SK-N-SH (cell line): ENCODE measurements around the gene CHST6. TPM values are rescaled to one million over a fixed set of nuclear protein-coding genes. Genes with fewer than 3 reads are reported as not detected.

Experiments used
- CTCF ChIA-PET: fragments of 300-600, 350-600 bp; formaldehyde crosslinking; extraction: SDS; loops from one replicate; lab custom pipeline; 2021; lab: Yijun Ruan, JAX
- POLR2A ChIA-PET: fragments of 350-600 bp; sonication (Branson Sonifier 250); formaldehyde crosslinking; extraction: SDS; loops from one replicate; lab custom pipeline; 2020; ENCODE audit warnings: antibody characterized with exemption, inconsistent platforms; lab: Yijun Ruan, JAX
- DNase-seq: peaks from one replicate; pipeline ENCODE4 v3.0.0; 2012
- H2AFZ ChIP-seq: fragments of 200-600 bp; sonication (generic); 2 replicates; pipeline ENCODE4 v1.8.1; 2016; ENCODE audit warnings: antibody characterized with exemption, mild to moderate bottlenecking, low read depth
- H3F3A ChIP-seq: fragments of 200-600 bp; sonication (generic); replicated peaks from 2 replicates; pipeline ENCODE3; 2016; ENCODE audit warnings: antibody characterized with exemption, mild to moderate bottlenecking; ENCODE audit not compliant: insufficient read depth
- H3K27ac ChIP-seq, 2 experiments: fragments of 200-500 bp in 1 of 2; fragments of 200-600 bp in 1 of 2; sonication (Bioruptor generic) in 1 of 2; sonication (generic), shearing (Covaris generic) in 1 of 2; 2 replicates each; pipeline versions ENCODE4 v1.5.1 to v1.6.1; 2014 to 2016; ENCODE audit warnings: low read depth in 2 of 2, inconsistent platforms in 1 of 2, low read length in 1 of 2, mild to moderate bottlenecking in 1 of 2, mixed read lengths in 1 of 2
- H3K27me3 ChIP-seq: fragments of 200-600 bp; sonication (generic), shearing (Covaris generic); 2 replicates; pipeline ENCODE4 v1.6.1; 2016; ENCODE audit warnings: mixed run types; ENCODE audit not compliant: insufficient read depth
- H3K36me3 ChIP-seq, 2 experiments: fragments of 200-500 bp in 1 of 2; fragments of 200-600 bp in 1 of 2; sonication (Bioruptor generic) in 1 of 2; sonication (generic) in 1 of 2; replicated peaks in 1 of 2; 2 replicates each; pipeline versions ENCODE3 to v1.5.1; 2014 to 2016; ENCODE audit warnings: low read length in 1 of 2, mild to moderate bottlenecking in 1 of 2; ENCODE audit not compliant: insufficient read depth in 2 of 2, control insufficient read depth in 1 of 2
- H3K4me1 ChIP-seq, 2 experiments: fragments of 200-500 bp in 1 of 2; fragments of 200-600 bp in 1 of 2; sonication (Bioruptor generic) in 1 of 2; sonication (generic), shearing (Covaris generic) in 1 of 2; 2 replicates each; pipeline versions ENCODE4 v1.5.1 to v1.6.1; 2014 to 2016; ENCODE audit warnings: low read depth in 1 of 2, low read length in 1 of 2, mixed run types in 1 of 2; ENCODE audit not compliant: insufficient read depth in 2 of 2, control insufficient read depth in 1 of 2
- H3K4me2 ChIP-seq: fragments of 200-600 bp; sonication (generic), shearing (Covaris generic); 2 replicates; pipeline ENCODE4 v1.6.1; 2017; ENCODE audit warnings: mixed run types
- H3K4me3 ChIP-seq, 2 experiments: fragments of 200-500 bp in 1 of 2; fragments of 200-600 bp in 1 of 2; sonication (Bioruptor generic) in 1 of 2; sonication (generic), shearing (Covaris generic) in 1 of 2; 2 replicates each; pipeline versions ENCODE4 v1.5.1 to v1.8.1; 2014 to 2016; ENCODE audit warnings: low read depth in 2 of 2, inconsistent platforms in 1 of 2, low read length in 1 of 2, mild to moderate bottlenecking in 1 of 2, mixed read lengths in 1 of 2, moderate library complexity in 1 of 2
- H3K79me2 ChIP-seq: fragments of 200-600 bp; sonication (generic); 2 replicates; pipeline ENCODE4 v1.8.1; 2017; ENCODE audit warnings: mild to moderate bottlenecking; ENCODE audit not compliant: insufficient read depth
- H3K9ac ChIP-seq: fragments of 200-600 bp; sonication (generic); 2 replicates; pipeline ENCODE4 v1.6.1; 2017; ENCODE audit warnings: mixed run types
- H3K9me2 ChIP-seq: fragments of 200-600 bp; sonication (generic); 2 replicates; pipeline ENCODE4 v1.6.1; 2017; ENCODE audit warnings: mixed run types
- H3K9me3 ChIP-seq: fragments of 200-600 bp; sonication (generic); 2 replicates; pipeline ENCODE4 v1.6.1; 2017; ENCODE audit warnings: mixed run types, mild to moderate bottlenecking, moderate library complexity
- H4K20me1 ChIP-seq: fragments of 200-600 bp; sonication (generic); 2 replicates; pipeline ENCODE4 v1.6.1; 2017; ENCODE audit warnings: mild to moderate bottlenecking, mixed run types; ENCODE audit not compliant: insufficient read depth
- ELF1 ChIP-seq: IDR thresholded peaks from 2 replicates; pipeline ENCODE4 v1.4.0; 2012
- EP300 ChIP-seq, 2 experiments: IDR thresholded peaks; 2 replicates each; pipeline versions ENCODE4 v1.4.0 to v1.6.1; 2012; ENCODE audit warnings: borderline replicate concordance in 1 of 2, low read depth in 1 of 2, low read length in 1 of 2
- FOSL2 ChIP-seq: IDR thresholded peaks from 2 replicates; pipeline ENCODE4 v1.4.0; 2012; ENCODE audit warnings: low read depth, mild to moderate bottlenecking, moderate library complexity, borderline replicate concordance
- FOXJ3 ChIP-seq: sonication (generic); formaldehyde crosslinking; IDR thresholded peaks from 2 replicates; pipeline ENCODE4 v1.5.1; 2020; ENCODE audit warnings: mild to moderate bottlenecking, missing genetic modification reagents
- FOXM1 ChIP-seq: IDR thresholded peaks from 2 replicates; pipeline ENCODE4 v1.4.0; 2012; ENCODE audit warnings: low read depth, mild to moderate bottlenecking
- JUND ChIP-seq: IDR thresholded peaks from 2 replicates; pipeline ENCODE4 v1.4.0; 2012
- MAX ChIP-seq: IDR thresholded peaks from 2 replicates; pipeline ENCODE4 v1.4.0; 2012; ENCODE audit warnings: low read depth
- MEF2A ChIP-seq: IDR thresholded peaks from 2 replicates; pipeline ENCODE4 v1.4.0; 2012; ENCODE audit warnings: low read depth, borderline replicate concordance
- MXI1 ChIP-seq: IDR thresholded peaks from 2 replicates; pipeline ENCODE4 v1.6.1; 2012; ENCODE audit warnings: mild to moderate bottlenecking, low read depth, low read length, improper control_type of control experiment
- NFIC ChIP-seq: IDR thresholded peaks from 2 replicates; pipeline ENCODE4 v1.4.0; 2012; ENCODE audit warnings: borderline replicate concordance
- RCOR1 ChIP-seq: fragments of 150-350 bp; IDR thresholded peaks from 2 replicates; pipeline ENCODE4 v1.6.1; 2017; ENCODE audit warnings: antibody characterized with exemption, low read length
- RFX5 ChIP-seq: IDR thresholded peaks from 2 replicates; pipeline ENCODE4 v1.6.1; 2012; ENCODE audit warnings: mild to moderate bottlenecking, improper control_type of control experiment, low read length
- SMC3 ChIP-seq: IDR thresholded peaks from 2 replicates; pipeline ENCODE4 v1.6.1; 2012; ENCODE audit warnings: low read depth, low read length, improper control_type of control experiment
- TCF12 ChIP-seq: IDR thresholded peaks from 2 replicates; pipeline ENCODE4 v1.4.0; 2012
- TEAD4 ChIP-seq: IDR thresholded peaks from 2 replicates; pipeline ENCODE4 v1.4.0; 2012; ENCODE audit warnings: mild to moderate bottlenecking, borderline replicate concordance; ENCODE audit not compliant: insufficient read depth
- YY1 ChIP-seq: IDR thresholded peaks from 2 replicates; pipeline ENCODE4 v1.4.0; 2012; ENCODE audit warnings: low read depth, mild to moderate bottlenecking
- ZBTB33 ChIP-seq: IDR thresholded peaks from 2 replicates; pipeline ENCODE4 v1.4.0; 2012; ENCODE audit warnings: low read depth, borderline replicate concordance
- WGBS: methylation state at CpG from one replicate; pipeline ENCODE4 v1.1.6; 2017; ENCODE audit warnings: low lambda C conversion rate; 5-methylcytosine and 5-hydroxymethylcytosine counted together
- polyA plus RNA-seq, 3 experiments: library from polyadenylated mRNA; depleted of rRNA; stranded (reverse); fragments of >200 nt; gene quantifications; 2 replicates each; pipeline ENCODE4 v1.2.3, GENCODE V29; 2012
- TF ChIP-seq, protein P1 (sequence below): fragments of 150-350 bp; IDR thresholded peaks from 2 replicates; pipeline ENCODE4 v1.6.1; 2016; ENCODE audit warnings: mild to moderate bottlenecking, low read depth, low read length
- TF ChIP-seq, protein P2 (sequence below): fragments of 150-350 bp; IDR thresholded peaks from 2 replicates; pipeline ENCODE4 v1.6.1; 2017; ENCODE audit warnings: antibody characterized with exemption, low read length, low read depth, borderline replicate concordance
- TF ChIP-seq, protein P3 (sequence below): IDR thresholded peaks from 2 replicates; pipeline ENCODE4 v1.4.0; 2012; ENCODE audit warnings: low read depth, borderline replicate concordance

The CHST6 gene
- polyA plus RNA-seq, 1 of the 3 experiments (the other 2 are of a cell fraction) = 0.30 TPM

DNA sequence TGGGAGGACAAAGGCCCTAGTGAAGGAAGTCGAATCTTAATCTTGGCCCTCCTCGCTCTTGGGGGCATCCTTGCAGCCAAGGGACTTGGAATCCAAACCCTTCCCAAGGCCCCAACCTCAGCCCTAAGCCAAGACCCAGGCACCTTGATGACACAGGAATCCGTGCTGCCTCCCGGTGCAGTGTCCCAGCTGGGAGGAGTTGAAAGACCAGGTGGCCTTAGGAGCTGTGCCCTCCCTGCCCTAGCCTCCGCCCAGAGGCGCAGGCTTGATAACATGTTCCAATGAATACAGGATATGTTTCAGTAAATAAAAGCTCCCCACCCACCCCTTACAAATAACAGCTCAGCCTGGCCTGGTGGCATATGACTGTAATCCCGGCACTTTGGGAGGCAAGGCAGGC is 40.7 kb upstream of the CHST6 start, which contains the start of gene CHST5 (continued):
- TF ChIP-seq FOXJ3 = no peak

DNA sequence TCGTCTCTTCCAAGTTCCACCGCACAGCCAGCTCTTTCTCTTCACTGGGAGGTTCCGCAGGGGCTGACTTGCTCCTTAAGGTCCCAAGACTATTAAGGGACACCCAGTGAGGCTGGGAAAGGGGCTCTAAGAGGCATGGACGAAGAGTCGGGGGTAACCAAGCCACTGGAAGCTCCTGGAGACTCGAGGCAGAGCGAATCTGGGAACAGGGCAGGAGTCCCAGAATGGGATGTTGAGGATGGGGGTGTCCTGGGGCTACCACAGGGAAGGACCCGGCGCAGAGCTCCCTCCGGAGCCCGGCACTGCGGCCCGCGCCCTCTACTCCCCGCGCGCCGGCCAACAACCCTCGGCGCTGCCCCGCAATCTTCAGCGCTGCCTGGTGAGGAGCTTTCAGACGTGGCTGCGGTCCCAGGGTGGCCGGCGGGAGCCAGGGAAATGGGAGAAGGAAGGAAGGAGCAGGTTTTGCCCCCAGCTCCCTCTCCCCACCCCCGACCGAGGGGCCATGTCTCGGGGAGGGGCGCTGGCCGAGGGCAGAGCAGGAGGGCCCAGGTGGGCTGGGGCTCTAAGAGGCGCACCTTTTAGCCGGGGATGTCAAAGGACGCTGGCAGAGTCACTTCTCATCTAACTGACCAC is 40.1 kb upstream of the CHST6 start:
- Histone ChIP-seq H3K4me2 (no peak overlapping the region), H4K20me1 (no peaks in the 10 kb centered on the region), H3K36me3 (no peaks in the 10 kb centered on the region), H3K9ac (no peak overlapping the region), H3F3A (no peaks in the 10 kb centered on the region), H3K27me3 (no peaks in the 10 kb centered on the region), H3K9me3 (no peaks in the 10 kb centered on the region), H3K27ac (no peak overlapping the region), H3K79me2 (no peaks in the 10 kb centered on the region), H2AFZ (no peak overlapping the region), H3K4me1 (no peaks in the 10 kb centered on the region), H3K4me3 (no peak overlapping the region), H3K9me2 (no peaks in the 10 kb centered on the region)
- 90% methylated on average over 21 of the region's 34 CpGs for whole genome bisulfite sequencing
- TF ChIP-seq ZBTB33 (no peak), YY1 (no peak), EP300 (IDR thresholded peaks at IDR 0.05; ENCODE audit: borderline replicate concordance in 1 of 2, low read depth in 1 of 2, low read length in 1 of 2) (no peak), SMC3 (no peak), TEAD4 (no peak), TCF12 (no peak), FOSL2 (no peak), FOXJ3 (no peak), MAX (no peak), MXI1 (no peak), ELF1 (no peak), JUND (no peak), RCOR1 (no peak), RFX5 (no peak), NFIC (no peak), FOXM1 (no peak), MEF2A (no peak)
- TF ChIP-seq, protein P1, sequence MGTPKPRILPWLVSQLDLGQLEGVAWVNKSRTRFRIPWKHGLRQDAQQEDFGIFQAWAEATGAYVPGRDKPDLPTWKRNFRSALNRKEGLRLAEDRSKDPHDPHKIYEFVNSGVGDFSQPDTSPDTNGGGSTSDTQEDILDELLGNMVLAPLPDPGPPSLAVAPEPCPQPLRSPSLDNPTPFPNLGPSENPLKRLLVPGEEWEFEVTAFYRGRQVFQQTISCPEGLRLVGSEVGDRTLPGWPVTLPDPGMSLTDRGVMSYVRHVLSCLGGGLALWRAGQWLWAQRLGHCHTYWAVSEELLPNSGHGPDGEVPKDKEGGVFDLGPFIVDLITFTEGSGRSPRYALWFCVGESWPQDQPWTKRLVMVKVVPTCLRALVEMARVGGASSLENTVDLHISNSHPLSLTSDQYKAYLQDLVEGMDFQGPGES = no peak
- TF ChIP-seq, protein P2, sequence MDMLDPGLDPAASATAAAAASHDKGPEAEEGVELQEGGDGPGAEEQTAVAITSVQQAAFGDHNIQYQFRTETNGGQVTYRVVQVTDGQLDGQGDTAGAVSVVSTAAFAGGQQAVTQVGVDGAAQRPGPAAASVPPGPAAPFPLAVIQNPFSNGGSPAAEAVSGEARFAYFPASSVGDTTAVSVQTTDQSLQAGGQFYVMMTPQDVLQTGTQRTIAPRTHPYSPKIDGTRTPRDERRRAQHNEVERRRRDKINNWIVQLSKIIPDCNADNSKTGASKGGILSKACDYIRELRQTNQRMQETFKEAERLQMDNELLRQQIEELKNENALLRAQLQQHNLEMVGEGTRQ = no peak
- TF ChIP-seq, protein P3, sequence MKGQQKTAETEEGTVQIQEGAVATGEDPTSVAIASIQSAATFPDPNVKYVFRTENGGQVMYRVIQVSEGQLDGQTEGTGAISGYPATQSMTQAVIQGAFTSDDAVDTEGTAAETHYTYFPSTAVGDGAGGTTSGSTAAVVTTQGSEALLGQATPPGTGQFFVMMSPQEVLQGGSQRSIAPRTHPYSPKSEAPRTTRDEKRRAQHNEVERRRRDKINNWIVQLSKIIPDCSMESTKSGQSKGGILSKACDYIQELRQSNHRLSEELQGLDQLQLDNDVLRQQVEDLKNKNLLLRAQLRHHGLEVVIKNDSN = no peak
- CTCF ChIA-PET = interaction anchor here (0.6 to 3.3 kb wide), 3 partner anchors 10 to 18 kb away, joined by 3 to 17 read pairs (median 9); no protein-coding TSS in a partner anchor
- no peak for DNase-seq
- POLR2A ChIA-PET = interaction anchor here (1.2 kb wide), 1 partner anchor 19 kb away, joined by 3 read pairs; no protein-coding TSS in a partner anchor
